ENCODE data around the gene DCDC2B.

DCDC2B gene

GRCh38 chr1:32195972-32196823 lies 12.7 kb upstream of the DCDC2B start:
- no peak for DNase-seq (ENCODE audit: low spot score)

GRCh38 chr1:32197074-32197473 lies 11.8 kb upstream of the DCDC2B start:
- DNase-seq (ENCODE audit: low spot score) = no peak

GRCh38 chr1:32197837-32198236 lies 11.1 kb upstream of the DCDC2B start:
- DNase-seq (ENCODE audit: low spot score) = no peak

- DNase-seq (ENCODE audit: low spot score) = no peak
These were observed 10.4 kb upstream of the DCDC2B start for GRCh38 chr1:32198237-32199042.

- DNase-seq (ENCODE audit: low spot score) = no peak
These were observed 9.7 kb upstream of the DCDC2B start for GRCh38 chr1:32199043-32199716.

- no peak for DNase-seq (ENCODE audit: low spot score)
These were observed 9.2 kb upstream of the DCDC2B start for GRCh38 chr1:32199717-32200072.

GRCh38 chr1:32200226-32201010 lies 8.5 kb upstream of the DCDC2B start, which contains the start of gene CCDC28B:
Gene CCDC28B (plus strand): TSS chr1:32200595. CDS start chr1:32201936, 1,341 bp downstream.
- DNase-seq (ENCODE audit: low spot score) = peak; percentile 56

- no peak for DNase-seq (ENCODE audit: low spot score)
These were observed 7.7 kb upstream of the DCDC2B start for GRCh38 chr1:32201011-32201855.

GRCh38 chr1:32204943-32205361 lies 3.9 kb upstream of the DCDC2B start:
- no peak for DNase-seq (ENCODE audit: low spot score)

- peak; percentile 76 for DNase-seq (ENCODE audit: low spot score)
These were observed 3.2 kb upstream of the DCDC2B start, which contains the start of gene IQCC for GRCh38 chr1:32205401-32206370. Gene IQCC (plus strand): TSS chr1:32205671. CDS start chr1:32205682, 11 bp downstream.

GRCh38 chr1:32208469-32208868 lies 420 bp upstream of the DCDC2B start:
- DNase-seq (ENCODE audit: low spot score) = no peak

- peak; percentile 74 for DNase-seq (ENCODE audit: low spot score)
These were observed 7.0 kb downstream of the DCDC2B start for GRCh38 chr1:32215629-32216480.

- DNase-seq (ENCODE audit: low spot score) = no peak
These were observed 7.7 kb downstream of the DCDC2B start for GRCh38 chr1:32216566-32216965.

- no peak for DNase-seq (ENCODE audit: low spot score)
These were observed 10.1 kb downstream of the DCDC2B start for GRCh38 chr1:32219022-32219421.

GRCh38 chr1:32220746-32221580 lies 12.1 kb downstream of the DCDC2B start:
- no peak for DNase-seq (ENCODE audit: low spot score)

- DNase-seq (ENCODE audit: low spot score) = no peak
These were observed 12.7 kb downstream of the DCDC2B start for GRCh38 chr1:32221581-32221979.

- peak; percentile 94 for DNase-seq (ENCODE audit: low spot score)
These were observed 13.3 kb downstream of the DCDC2B start, which contains the start of the genes EIF3I and TMEM234 for GRCh38 chr1:32221980-32222755. Gene EIF3I (plus strand): TSS chr1:32222407. CDS start chr1:32222442, 35 bp downstream. Gene TMEM234 (minus strand): TSS chr1:32222353. CDS start chr1:32222322, 31 bp downstream.
